ENCODE measurements around the gene BMP15. TPM values are rescaled to one million over a fixed set of nuclear protein-coding genes. Genes with fewer than 3 reads are reported as not detected.

Gene BMP15
- total and polyA plus RNA-seq, 2 of the 8 experiments (the other 6 are each of a cell fraction or from before 2014, with no cell fraction given), result not detected

GRCh38 chrX:50863471-50863870, 47.1 kb upstream of the BMP15 start:
- FAIRE-seq, result no peak
- no peak overlapping the region for H2AFZ ChIP-seq (ENCODE audit: low read length)
- H3K4ac ChIP-seq (replicated peaks; ENCODE audit: insufficient read length, low read depth, low read length), result no peak overlapping the region
- H3K56ac ChIP-seq (replicated peaks; ENCODE audit: insufficient read length, low read depth, low read length), result no peak overlapping the region
- H4K20me1 ChIP-seq (replicated peaks in 1 of 2; ENCODE audit: control insufficient read depth in 1 of 2, insufficient read depth in 2 of 2, low read length in 2 of 2), result no peaks in the 10 kb centered on the region
- no peak overlapping the region for H2BK15ac ChIP-seq (ENCODE audit: low read length)
- no peak overlapping the region for H2AK5ac ChIP-seq (ENCODE audit: low read depth, low read length)
- no peaks in the 10 kb centered on the region for H3K27me3 ChIP-seq (replicated peaks in 1 of 4; ENCODE audit: control insufficient read depth in 3 of 4, extremely low read depth in 1 of 4, insufficient read depth in 3 of 4, low read length in 3 of 4)
- no peak for DNase-seq (ENCODE audit: low read depth in 1 of 2, low spot score in 2 of 2)
- H3K4me1 ChIP-seq (replicated peaks in 1 of 4; ENCODE audit: control insufficient read depth in 3 of 4, insufficient read depth in 4 of 4, low read length in 3 of 4), result no peaks in the 10 kb centered on the region
- H4K5ac ChIP-seq (ENCODE audit: insufficient read length, low read depth, low read length), result no peak overlapping the region
- H2BK20ac ChIP-seq (ENCODE audit: low read length), result no peak overlapping the region
- ChIA-PET CTCF (ENCODE audit: partially characterized antibody) (interaction anchor here (1.0 kb wide), 1 partner anchor 11 kb away, joined by 4 read pairs; no protein-coding TSS in a partner anchor), POLR2A (ENCODE audit: partially characterized antibody) (no interaction called here)
- no peak for TF ChIP-seq GABPA (IDR thresholded peaks at IDR 0.05; ENCODE audit: borderline replicate concordance, insufficient read depth, low read length)
- no peak for TF ChIP-seq TAF7 (optimal IDR thresholded peaks at IDR 0.05; ENCODE audit: borderline replicate concordance, low read depth, low read length)
- TF ChIP-seq SAP30 (IDR thresholded peaks at IDR 0.05; ENCODE audit: insufficient read depth, insufficient replicate concordance, low read length), result no peak
- H3K27ac ChIP-seq (ENCODE audit: low read depth, low read length), result no peak overlapping the region
- H4K91ac ChIP-seq (replicated peaks; ENCODE audit: insufficient read length, low read length), result no peak overlapping the region
- no peak overlapping the region for H3K9ac ChIP-seq (replicated peaks in 1 of 4; ENCODE audit: extremely low read depth in 1 of 4, low read depth in 3 of 4, low read length in 3 of 4)
- H2BK5ac ChIP-seq (ENCODE audit: low read depth, low read length), result no peak overlapping the region
- H3K23ac ChIP-seq (ENCODE audit: insufficient read length), result no peak overlapping the region
- H3K18ac ChIP-seq (ENCODE audit: extremely low read depth, low read length), result no peak overlapping the region
- no peak overlapping the region for H4K8ac ChIP-seq (ENCODE audit: extremely low read depth, insufficient read depth, low read length)
- WGBS, 2 experiments (ENCODE audit: extremely low coverage in 1 of 2, insufficient coverage in 1 of 2, insufficient read length in 1 of 2, insufficient replicate concordance in 2 of 2, low coverage in 1 of 2, low lambda C conversion rate in 2 of 2, missing lambda C conversion rate in 1 of 2), result 89% methylated on average over 1 of the region's 1 CpG; no CpG with 5 or more reads in 1 of the 2 experiments
- no peaks in the 10 kb centered on the region for H3K9me3 ChIP-seq (ENCODE audit: insufficient read depth in 2 of 2, low read depth in 1 of 2, low read length in 1 of 2)
- no peaks in the 10 kb centered on the region for H3K36me3 ChIP-seq (ENCODE audit: control insufficient read depth in 2 of 4, insufficient read depth in 4 of 4, low read length in 3 of 4)
- no peak overlapping the region for H2BK12ac ChIP-seq (ENCODE audit: low read depth, low read length)
- no peak overlapping the region for H3K4me2 ChIP-seq (ENCODE audit: insufficient read depth in 1 of 2, low read depth in 2 of 2, low read length in 2 of 2)
- no peak overlapping the region for H2BK120ac ChIP-seq (replicated peaks; ENCODE audit: low read depth, low read length)
- no peak overlapping the region for H3K4me3 ChIP-seq (ENCODE audit: extremely low read depth in 1 of 4, insufficient read depth in 2 of 4, low read depth in 3 of 4, low read length in 4 of 4)
- H3K14ac ChIP-seq (ENCODE audit: insufficient read length), result no peak overlapping the region
- no peaks in the 10 kb centered on the region for H3K23me2 ChIP-seq (ENCODE audit: low read depth, low read length)
- H3K79me2 ChIP-seq (ENCODE audit: control insufficient read depth in 1 of 2, insufficient read depth in 2 of 2, low read length in 2 of 2), result no peaks in the 10 kb centered on the region
- H3K79me1 ChIP-seq (ENCODE audit: low read depth, low read length), result no peaks in the 10 kb centered on the region

Measured in H1 (cell line).